Karpas-422 (cell line): ENCODE results near the gene BCKDHB. TPM values are rescaled to one million over a fixed set of nuclear protein-coding genes. Genes with fewer than 3 reads are reported as not detected.

ENCODE experiments used
- DNase-seq: peaks from one replicate; pipeline ENCODE4 v3.0.0-alpha.2; 2015
- H2AFZ ChIP-seq: fragments of 200-600 bp; sonication (generic); 2 replicates; pipeline ENCODE4 v1.6.1; 2014; ENCODE audit warnings: antibody characterized with exemption, low read length, mixed read lengths
- H3K27ac ChIP-seq: fragments of 200-600 bp; sonication (generic); 2 replicates; pipeline ENCODE4 v1.5.1; 2014; ENCODE audit warnings: mild to moderate bottlenecking, low read length, moderate library complexity
- H3K27me3 ChIP-seq: fragments of 200-600 bp; sonication (generic); 2 replicates; pipeline ENCODE4 v1.6.1; 2014; ENCODE audit warnings: low read length, mixed read lengths
- H3K36me3 ChIP-seq: fragments of 200-600 bp; sonication (generic); 2 replicates; pipeline ENCODE4 v1.6.1; 2014; ENCODE audit warnings: low read length, mixed read lengths; ENCODE audit not compliant: insufficient read depth
- H3K4me1 ChIP-seq: fragments of 200-600 bp; sonication (generic); 2 replicates; pipeline ENCODE4 v1.6.1; 2014; ENCODE audit warnings: mild to moderate bottlenecking, low read length, mixed read lengths
- H3K4me2 ChIP-seq: fragments of 200-600 bp; sonication (generic); 2 replicates; pipeline ENCODE4 v1.6.1; 2014; ENCODE audit warnings: low read length, low read depth, mild to moderate bottlenecking; ENCODE audit not compliant: poor library complexity, severe bottlenecking
- H3K4me3 ChIP-seq: fragments of 200-600 bp; sonication (generic); 2 replicates; pipeline ENCODE4 v1.5.1; 2014; ENCODE audit warnings: mild to moderate bottlenecking, antibody characterized with exemption, low read length, mixed read lengths
- H3K79me2 ChIP-seq: fragments of 200-600 bp; sonication (generic); 2 replicates; pipeline ENCODE4 v1.6.1; 2014; ENCODE audit warnings: mild to moderate bottlenecking, low read length, mixed read lengths
- H3K9ac ChIP-seq: fragments of 200-600 bp; sonication (generic); 2 replicates; pipeline ENCODE4 v1.6.0; 2014; ENCODE audit warnings: low read length
- H3K9me2 ChIP-seq: fragments of 200-600 bp; sonication (generic), shearing (Covaris generic); replicated peaks from 2 replicates; pipeline ENCODE4 v1.6.0; 2014; ENCODE audit warnings: mild to moderate bottlenecking, low read length, moderate library complexity; ENCODE audit not compliant: insufficient read depth
- H3K9me3 ChIP-seq: fragments of 300-700, 200-600 bp; sonication (generic); 2 replicates; pipeline ENCODE4 v1.6.1; 2014; ENCODE audit warnings: low read length, mixed read lengths
- H4K20me1 ChIP-seq: fragments of 200-600 bp; sonication (generic); 2 replicates; pipeline ENCODE4 v1.6.1; 2014; ENCODE audit warnings: mild to moderate bottlenecking, antibody characterized with exemption, low read length, low read depth; ENCODE audit not compliant: insufficient read depth
- total RNA-seq: library from RNA; depleted of rRNA; stranded (reverse); fragments of >200 nt; shearing (Covaris generic); gene quantifications from 2 replicates; pipeline ENCODE4 v1.2.3, GENCODE V29; 2014; ENCODE audit warnings: low replicate concordance

The BCKDHB gene
- total RNA-seq, 1 experiment from 2014 or later, result 58.3 TPM

- Histone ChIP-seq H3K4me2 (no peak overlapping the region), H2AFZ (no peak overlapping the region), H3K4me1 (no peaks in the 10 kb centered on the region), H3K79me2 (no peaks in the 10 kb centered on the region), H3K9me3 (no peaks in the 10 kb centered on the region), H3K27me3 (no peaks in the 10 kb centered on the region), H4K20me1 (no peaks in the 10 kb centered on the region), H3K9me2 (no peaks in the 10 kb centered on the region), H3K36me3 (no peaks in the 10 kb centered on the region), H3K9ac (no peak overlapping the region), H3K4me3 (no peak overlapping the region), H3K27ac (no peak overlapping the region)
- DNase-seq, result no peak
Observed at GRCh38 chr6:80325742-80326141, 219.3 kb downstream of the BCKDHB start.

GRCh38 chr6:80328652-80329051 lies 222.2 kb downstream of the BCKDHB start:
- DNase-seq, result no peak
- H3K4me3 ChIP-seq, result no peak overlapping the region
- no peaks in the 10 kb centered on the region for H4K20me1 ChIP-seq
- H3K9ac ChIP-seq, result no peak overlapping the region
- H3K36me3 ChIP-seq, result no peaks in the 10 kb centered on the region
- H3K4me2 ChIP-seq, result no peak overlapping the region
- H3K4me1 ChIP-seq, result no peaks in the 10 kb centered on the region
- no peaks in the 10 kb centered on the region for H3K27me3 ChIP-seq
- H3K27ac ChIP-seq, result no peak overlapping the region
- no peaks in the 10 kb centered on the region for H3K9me3 ChIP-seq
- H2AFZ ChIP-seq, result no peak overlapping the region
- no peaks in the 10 kb centered on the region for H3K79me2 ChIP-seq
- no peaks in the 10 kb centered on the region for H3K9me2 ChIP-seq

- H3K9me2 ChIP-seq, result no peaks in the 10 kb centered on the region
- no peaks in the 10 kb centered on the region for H3K36me3 ChIP-seq
- H3K4me2 ChIP-seq, result no peak overlapping the region
- H4K20me1 ChIP-seq, result no peaks in the 10 kb centered on the region
- DNase-seq, result no peak
- H3K27ac ChIP-seq, result no peak overlapping the region
- no peak overlapping the region for H3K9ac ChIP-seq
- no peaks in the 10 kb centered on the region for H3K27me3 ChIP-seq
- peaks cover 7% of the 10 kb centered on the region for H3K4me1 ChIP-seq
- no peaks in the 10 kb centered on the region for H3K9me3 ChIP-seq
- no peaks in the 10 kb centered on the region for H3K79me2 ChIP-seq
- no peak overlapping the region for H3K4me3 ChIP-seq
- no peak overlapping the region for H2AFZ ChIP-seq
Observed at GRCh38 chr6:80329496-80329895, 223.0 kb downstream of the BCKDHB start.

GRCh38 chr6:80330961-80331360 lies 224.5 kb downstream of the BCKDHB start:
- Histone ChIP-seq H3K79me2 (no peaks in the 10 kb centered on the region), H3K4me1 (peaks cover 8% of the 10 kb centered on the region), H3K36me3 (no peaks in the 10 kb centered on the region)

GRCh38 chr6:80331522-80331921 lies 225.1 kb downstream of the BCKDHB start:
- no peak for DNase-seq
- no peaks in the 10 kb centered on the region for H3K79me2 ChIP-seq

More at GRCh38 chr6:80330961-80331360, 224.5 kb downstream of the BCKDHB start:
- H4K20me1 ChIP-seq, result no peaks in the 10 kb centered on the region
- H3K9ac ChIP-seq, result no peak overlapping the region
- H3K27ac ChIP-seq, result no peak overlapping the region
- no peak for DNase-seq
- H3K9me2 ChIP-seq, result no peaks in the 10 kb centered on the region
- no peak overlapping the region for H3K4me3 ChIP-seq
- H2AFZ ChIP-seq, result no peak overlapping the region
- no peaks in the 10 kb centered on the region for H3K27me3 ChIP-seq
- H3K9me3 ChIP-seq, result no peaks in the 10 kb centered on the region
- no peak overlapping the region for H3K4me2 ChIP-seq

DNA sequence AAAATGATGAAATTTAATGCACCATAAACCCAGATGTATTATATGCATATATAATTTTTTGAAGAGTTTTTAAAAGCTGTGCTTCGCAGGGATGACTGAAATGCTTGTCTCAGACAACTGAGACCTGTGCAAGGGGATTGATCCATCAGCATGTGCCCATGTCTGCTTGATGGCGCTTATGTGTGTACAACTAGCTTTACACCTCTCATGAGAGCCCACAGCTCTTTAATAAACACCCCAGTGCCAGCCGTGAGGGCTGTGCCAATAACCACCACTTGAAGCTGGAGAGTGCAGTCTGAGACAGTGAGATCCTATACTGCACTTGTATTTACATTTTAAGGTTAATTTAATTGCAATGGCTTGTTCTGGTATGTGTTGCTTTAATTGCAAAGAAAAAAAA lies 225.5 kb downstream of the BCKDHB start:
- H4K20me1 ChIP-seq, result no peaks in the 10 kb centered on the region
- no peaks in the 10 kb centered on the region for H3K36me3 ChIP-seq
- no peak for DNase-seq

More at GRCh38 chr6:80331522-80331921, 225.1 kb downstream of the BCKDHB start:
- H3K36me3 ChIP-seq, result no peaks in the 10 kb centered on the region
- H3K27me3 ChIP-seq, result no peaks in the 10 kb centered on the region
- H3K9ac ChIP-seq, result no peak overlapping the region
- H3K27ac ChIP-seq, result no peak overlapping the region
- H3K4me3 ChIP-seq, result no peak overlapping the region
- no peak overlapping the region for H2AFZ ChIP-seq
- no peaks in the 10 kb centered on the region for H3K9me3 ChIP-seq
- H3K9me2 ChIP-seq, result no peaks in the 10 kb centered on the region
- no peak overlapping the region for H3K4me2 ChIP-seq
- H4K20me1 ChIP-seq, result no peaks in the 10 kb centered on the region
- H3K4me1 ChIP-seq, result peaks cover 8% of the 10 kb centered on the region

GRCh38 chr6:80333342-80333741 lies 226.9 kb downstream of the BCKDHB start:
- Histone ChIP-seq H3K36me3 (no peaks in the 10 kb centered on the region), H3K4me2 (no peak overlapping the region), H2AFZ (no peak overlapping the region), H3K27me3 (no peaks in the 10 kb centered on the region), H4K20me1 (no peaks in the 10 kb centered on the region), H3K79me2 (no peaks in the 10 kb centered on the region), H3K27ac (no peak overlapping the region), H3K4me3 (no peak overlapping the region), H3K4me1 (peaks cover 8% of the 10 kb centered on the region), H3K9ac (no peak overlapping the region), H3K9me2 (no peaks in the 10 kb centered on the region), H3K9me3 (no peaks in the 10 kb centered on the region)
- DNase-seq, result no peak

More for the DNA sequence above, 225.5 kb downstream of the BCKDHB start:
- H3K4me3 ChIP-seq, result no peak overlapping the region
- no peaks in the 10 kb centered on the region for H3K9me2 ChIP-seq
- H3K4me2 ChIP-seq, result no peak overlapping the region
- H3K4me1 ChIP-seq, result peaks cover 8% of the 10 kb centered on the region
- H3K9ac ChIP-seq, result no peak overlapping the region
- no peaks in the 10 kb centered on the region for H3K27me3 ChIP-seq
- no peaks in the 10 kb centered on the region for H3K79me2 ChIP-seq
- H3K27ac ChIP-seq, result no peak overlapping the region
- no peak overlapping the region for H2AFZ ChIP-seq
- no peaks in the 10 kb centered on the region for H3K9me3 ChIP-seq

DNA sequence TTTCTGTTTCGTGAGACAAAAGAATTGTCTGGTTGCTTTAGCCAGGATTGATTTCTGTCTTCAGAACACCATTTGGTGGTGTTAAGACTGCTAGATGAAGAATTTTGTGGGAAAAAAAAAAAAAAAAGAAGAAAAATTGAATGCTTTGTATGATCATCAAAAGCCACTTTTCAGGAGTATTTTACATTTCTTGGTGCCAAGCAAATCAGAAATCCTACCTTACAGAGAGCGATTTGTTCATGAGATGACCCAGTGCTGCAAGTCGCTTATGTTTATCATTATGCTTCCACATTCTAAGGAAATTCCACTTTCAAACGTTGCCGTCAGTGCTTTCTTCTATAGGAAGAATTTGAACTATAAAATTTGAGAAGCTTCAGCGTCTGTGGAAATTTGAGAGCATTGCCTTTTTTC lies 228.7 kb downstream of the BCKDHB start:
- no peaks in the 10 kb centered on the region for H3K9me3 ChIP-seq
- DNase-seq, result no peak
- peaks cover 3% of the 10 kb centered on the region; the same call in 1 of the 2 replicates for H3K79me2 ChIP-seq
- no peak overlapping the region for H3K9ac ChIP-seq
- H3K36me3 ChIP-seq, result no peaks in the 10 kb centered on the region
- H3K4me3 ChIP-seq, result no peak overlapping the region
- H3K27me3 ChIP-seq, result no peaks in the 10 kb centered on the region
- no peak overlapping the region for H3K27ac ChIP-seq
- no peak overlapping the region for H2AFZ ChIP-seq
- peak overlapping the region; percentile 9 for H3K4me2 ChIP-seq
- H3K9me2 ChIP-seq, result no peaks in the 10 kb centered on the region
- H3K4me1 ChIP-seq, result peaks cover 8% of the 10 kb centered on the region
- H4K20me1 ChIP-seq, result no peaks in the 10 kb centered on the region

DNA sequence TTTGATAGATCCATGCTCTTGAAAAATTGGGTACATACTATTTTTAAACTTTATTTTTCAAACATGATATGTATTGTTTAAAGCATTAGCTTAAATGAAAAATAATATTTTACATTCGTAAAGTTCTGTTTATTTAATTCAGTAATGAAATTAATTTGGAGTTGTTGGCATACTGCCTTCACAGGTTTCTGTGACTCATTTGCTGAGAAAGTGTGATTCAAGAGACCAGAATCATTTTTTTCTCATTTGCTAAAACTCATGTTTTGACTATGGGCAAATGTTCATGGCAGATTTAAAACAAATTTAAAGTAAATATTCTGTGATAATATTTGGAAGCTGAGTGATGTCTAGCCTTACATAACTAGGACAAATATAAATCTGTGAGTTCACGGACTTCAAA lies 230.4 kb downstream of the BCKDHB start:
- Histone ChIP-seq H3K9me3 (no peaks in the 10 kb centered on the region), H3K79me2 (peaks cover 3% of the 10 kb centered on the region; the same call in 1 of the 2 replicates), H3K27me3 (no peaks in the 10 kb centered on the region), H3K9me2 (no peaks in the 10 kb centered on the region), H3K36me3 (no peaks in the 10 kb centered on the region), H3K27ac (no peak overlapping the region), H4K20me1 (no peaks in the 10 kb centered on the region), H3K4me1 (peaks cover 8% of the 10 kb centered on the region), H3K4me3 (no peak overlapping the region), H2AFZ (no peak overlapping the region), H3K9ac (no peak overlapping the region), H3K4me2 (no peak overlapping the region)
- no peak for DNase-seq
